Lung (tissue), 12 donors: ENCODE results near the gene PXT1. TPM values are rescaled to one million over a fixed set of nuclear protein-coding genes. Genes with fewer than 3 reads are reported as not detected.

ENCODE experiments used
- ATAC-seq: fragments of 200-7000 bp; cut with Tn5 transposase; one replicate; pipeline ENCODE4 v1.9.1; 2020; ENCODE audit warnings: moderate number of reproducible peaks; ENCODE audit not compliant: insufficient read depth, low FRiP score
- DNase-seq, 3 donors: peaks; one replicate each; pipeline ENCODE4 v3.0.0-alpha.2; 2013 to 2017
- H3K27ac ChIP-seq, 2 donors: one replicate each; pipeline ENCODE4 v1.5.1; 2013; ENCODE audit warnings: mild to moderate bottlenecking in 2 of 2, moderate library complexity in 2 of 2, control low read depth in 1 of 2, inconsistent platforms in 1 of 2, low read depth in 1 of 2, low read length in 1 of 2
- H3K27me3 ChIP-seq, 3 donors: one replicate each; pipeline ENCODE4 v1.5.1; 2013; ENCODE audit warnings: low read length in 2 of 3; ENCODE audit not compliant: control insufficient read depth in 3 of 3, insufficient read depth in 3 of 3
- H3K36me3 ChIP-seq, 4 donors: one replicate each; pipeline ENCODE4 v1.5.1; 2013; ENCODE audit warnings: low read length in 4 of 4, mild to moderate bottlenecking in 1 of 4, moderate library complexity in 1 of 4; ENCODE audit not compliant: control insufficient read depth in 4 of 4, insufficient read depth in 4 of 4
- H3K4me1 ChIP-seq, 5 donors: one replicate each; pipeline ENCODE4 v1.5.1; 2013; ENCODE audit warnings: low read length in 5 of 5, mild to moderate bottlenecking in 2 of 5, moderate library complexity in 1 of 5; ENCODE audit not compliant: control insufficient read depth in 5 of 5, insufficient read depth in 5 of 5
- H3K4me3 ChIP-seq: one replicate; pipeline ENCODE4 v1.5.1; 2013; ENCODE audit warnings: mild to moderate bottlenecking, control low read depth, moderate library complexity
- H3K9ac ChIP-seq, 2 donors: one replicate each; pipeline ENCODE4 v1.5.1; 2013; ENCODE audit warnings: low read length in 2 of 2, control low read depth in 1 of 2; ENCODE audit not compliant: insufficient read depth in 1 of 2
- H3K9me3 ChIP-seq, 4 donors: one replicate each; pipeline ENCODE4 v1.5.1; 2013; ENCODE audit warnings: low read length in 3 of 4, mild to moderate bottlenecking in 1 of 4, moderate library complexity in 1 of 4; ENCODE audit not compliant: control insufficient read depth in 4 of 4, insufficient read depth in 3 of 4
- CTCF ChIP-seq: IDR thresholded peaks from 2 replicates; pipeline ENCODE4 v1.5.1; 2012; ENCODE audit warnings: mild to moderate bottlenecking; ENCODE audit errors: control extremely low read depth, extremely low read depth
- WGBS, 2 donors: extraction: QIAGEN DNeasy Blood & Tissue Kit; methylation state at CpG; one replicate each; pipeline ENCODE4 v1.1.7; 2013; 5-methylcytosine and 5-hydroxymethylcytosine counted together
- polyA plus RNA-seq, 2 donors: library from polyadenylated mRNA; stranded (reverse); fragments of 200-250 nt; gene quantifications; one replicate each; pipeline ENCODE4 v1.2.1, GENCODE V29; 2013
- total RNA-seq, 2 donors: library from RNA; depleted of rRNA in 1 of 2; stranded (reverse); fragments of >200 nt in 1 of 2; gene quantifications; one replicate each; pipeline ENCODE4 v1.2.1, GENCODE V29; 2014 to 2021
- donor health status: control.
- donor health status: control.
- donor health status: Bipolar disorder and iron deficiency.
- donor health status: healthy.
- donor health status: DM: yes; HTN: yes; CAD: no.

PXT1 gene
- total and polyA plus RNA-seq, 4 donors: 0.06 to 0.12 TPM; not detected in 2

GRCh38 chr6:36426622-36427021, 16.0 kb downstream of the PXT1 start:
- DNase-seq (no peak), ATAC-seq (no peak)
- Histone ChIP-seq H3K9me3 (no peaks in the 10 kb centered on the region), H3K27ac (no peak overlapping the region), H3K4me1 (peaks cover 0 to 7% (median 0%) of the 10 kb centered on the region in 5 donors), H3K27me3 (no peaks in the 10 kb centered on the region), H3K4me3 (no peak overlapping the region), H3K9ac (no peak overlapping the region), H3K36me3 (no peaks in the 10 kb centered on the region)
- TF ChIP-seq CTCF: no peak
- 86 to 99% methylated on average over 3 of the region's 3 CpGs for WGBS, 2 donors

GRCh38 chr6:36423101-36423824, 19.4 kb downstream of the PXT1 start:
- ATAC-seq (peak; percentile 100), DNase-seq (peak; percentile 99)
- Histone ChIP-seq H3K36me3 (no peaks in the 10 kb centered on the region), H3K4me1 (peaks cover 0 to 7% (median 0%) of the 10 kb centered on the region in 5 donors), H3K27me3 (no peaks in the 10 kb centered on the region), H3K9ac (peak overlapping the region; percentile 73 to 83), H3K9me3 (no peaks in the 10 kb centered on the region), H3K4me3 (peak overlapping the region; percentile 30), H3K27ac (peak overlapping the region; percentile 72 to 84)
- WGBS, 2 donors: 0 to 1% methylated on average over 51 of the region's 51 CpGs
- TF ChIP-seq CTCF: peak; percentile 57

- TF ChIP-seq CTCF: no peak
- Histone ChIP-seq H3K9me3 (no peaks in the 10 kb centered on the region), H3K4me3 (peak overlapping the region; percentile 17), H3K36me3 (no peaks in the 10 kb centered on the region), H3K4me1 (peaks cover 0 to 7% (median 0%) of the 10 kb centered on the region in 5 donors), H3K27me3 (no peaks in the 10 kb centered on the region), H3K27ac (peak overlapping the region; percentile 63), H3K9ac (peak overlapping the region; percentile 52 to 81)
- no peak for DNase-seq
- 10 to 17% methylated on average over 4 of the region's 4 CpGs for WGBS, 2 donors
- ATAC-seq: no peak
These were observed 19.9 kb downstream of the PXT1 start for GRCh38 chr6:36422714-36423100.
